ENCODE measurements around the gene STK33.

DNA sequence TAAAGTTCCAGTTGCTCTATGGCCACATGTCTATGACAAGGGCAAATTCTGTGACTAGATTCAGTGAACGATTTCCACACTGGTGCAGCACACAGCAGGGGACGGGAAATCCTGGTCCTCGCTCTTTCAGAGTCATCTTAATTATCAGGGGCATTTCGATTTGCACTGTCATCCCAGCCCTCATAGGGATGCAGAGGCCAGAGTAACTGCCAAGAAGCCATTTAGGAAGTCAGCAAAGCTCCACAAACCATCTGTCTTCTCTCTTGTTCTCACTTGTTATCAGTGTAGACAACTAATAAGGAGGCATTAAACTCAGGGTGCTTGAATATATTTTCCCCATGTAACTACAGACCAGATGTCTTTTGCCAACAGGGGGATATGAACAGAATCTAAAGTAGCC, 151.7 kb downstream of the STK33 start:
- TF ChIP-seq, protein P1, sequence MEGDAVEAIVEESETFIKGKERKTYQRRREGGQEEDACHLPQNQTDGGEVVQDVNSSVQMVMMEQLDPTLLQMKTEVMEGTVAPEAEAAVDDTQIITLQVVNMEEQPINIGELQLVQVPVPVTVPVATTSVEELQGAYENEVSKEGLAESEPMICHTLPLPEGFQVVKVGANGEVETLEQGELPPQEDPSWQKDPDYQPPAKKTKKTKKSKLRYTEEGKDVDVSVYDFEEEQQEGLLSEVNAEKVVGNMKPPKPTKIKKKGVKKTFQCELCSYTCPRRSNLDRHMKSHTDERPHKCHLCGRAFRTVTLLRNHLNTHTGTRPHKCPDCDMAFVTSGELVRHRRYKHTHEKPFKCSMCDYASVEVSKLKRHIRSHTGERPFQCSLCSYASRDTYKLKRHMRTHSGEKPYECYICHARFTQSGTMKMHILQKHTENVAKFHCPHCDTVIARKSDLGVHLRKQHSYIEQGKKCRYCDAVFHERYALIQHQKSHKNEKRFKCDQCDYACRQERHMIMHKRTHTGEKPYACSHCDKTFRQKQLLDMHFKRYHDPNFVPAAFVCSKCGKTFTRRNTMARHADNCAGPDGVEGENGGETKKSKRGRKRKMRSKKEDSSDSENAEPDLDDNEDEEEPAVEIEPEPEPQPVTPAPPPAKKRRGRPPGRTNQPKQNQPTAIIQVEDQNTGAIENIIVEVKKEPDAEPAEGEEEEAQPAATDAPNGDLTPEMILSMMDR (conservative IDR thresholded peaks at IDR 0.05): no peak
- no peak for TF ChIP-seq ZFX (IDR thresholded peaks at IDR 0.05)

Data from C4-2B (cell line).